ENCODE measurements around the gene GPR137.

GPR137 gene

GRCh38 chr11:64334764-64335735, 49.4 kb downstream of the GPR137 start:
- H3K27ac Mint-ChIP-seq, result no peak overlapping the region
- H3K4me3 Mint-ChIP-seq, result no peak overlapping the region
- no peaks in the 10 kb centered on the region for H3K27me3 Mint-ChIP-seq (ENCODE audit: low read depth)
- H3K4me1 Mint-ChIP-seq (ENCODE audit: low read depth), result peaks cover 26% of the 10 kb centered on the region
- H3K9me3 Mint-ChIP-seq, result no peaks in the 10 kb centered on the region
- H3K36me3 Mint-ChIP-seq (ENCODE audit: low read depth), result peaks cover 12% of the 10 kb centered on the region

- Mint-ChIP-seq H3K9me3 (no peaks in the 10 kb centered on the region), H3K36me3 (ENCODE audit: low read depth) (peaks cover 23% of the 10 kb centered on the region), H3K4me3 (no peak overlapping the region), H3K27me3 (ENCODE audit: low read depth) (no peaks in the 10 kb centered on the region), H3K4me1 (ENCODE audit: low read depth) (peaks cover 30% of the 10 kb centered on the region), H3K27ac (no peak overlapping the region)
These were observed 52.0 kb downstream of the GPR137 start for GRCh38 chr11:64337538-64338249.

- H3K4me3 Mint-ChIP-seq, result peak overlapping the region; percentile 92
- peak overlapping the region; percentile 94 for H3K27ac Mint-ChIP-seq
- H3K9me3 Mint-ChIP-seq, result no peaks in the 10 kb centered on the region
- no peaks in the 10 kb centered on the region for H3K27me3 Mint-ChIP-seq (ENCODE audit: low read depth)
- peaks cover 32% of the 10 kb centered on the region for H3K4me1 Mint-ChIP-seq (ENCODE audit: low read depth)
- H3K36me3 Mint-ChIP-seq (ENCODE audit: low read depth), result peaks cover 23% of the 10 kb centered on the region
These were observed 53.1 kb downstream of the GPR137 start for GRCh38 chr11:64338716-64339115.

All from T-helper 1 cell treated with Interleukin-12 subunit alpha and Interleukin-12 subunit beta and Interleukin-4 antibody, amounts not matched to agents 30 μg/mL and 1 μg/mL, for 36 hours (primary cell).